PFSK-1 (cell line): ENCODE results near the gene P2RX2.

ENCODE experiments used
- FOXP2 ChIP-seq: optimal IDR thresholded peaks from 2 replicates; pipeline ENCODE3; 2011; ENCODE audit warnings: borderline replicate concordance, control low read depth, inconsistent platforms; ENCODE audit not compliant: insufficient read depth; ENCODE audit errors: extremely low read length, extremely low read depth
- POLR2AphosphoS5 ChIP-seq: IDR thresholded peaks from 2 replicates; pipeline ENCODE4 v1.6.1; 2012; ENCODE audit warnings: low read depth, mild to moderate bottlenecking, control low read depth, low read length, moderate library complexity
- REST ChIP-seq, 2 experiments: IDR thresholded peaks; 2 replicates each; pipeline versions ENCODE4 v1.6.1 to v1.8.0; 2011 to 2012; ENCODE audit warnings: low read depth in 2 of 2, low read length in 2 of 2, control low read depth in 1 of 2, inconsistent platforms in 1 of 2, mild to moderate bottlenecking in 1 of 2, moderate library complexity in 1 of 2; ENCODE audit not compliant: insufficient read depth in 1 of 2
- SIN3A ChIP-seq: IDR thresholded peaks from 2 replicates; pipeline ENCODE4 v1.6.1; 2012; ENCODE audit warnings: mild to moderate bottlenecking, low read length, moderate library complexity, borderline replicate concordance; ENCODE audit not compliant: insufficient read depth
- TAF1 ChIP-seq: IDR thresholded peaks from 2 replicates; pipeline ENCODE4 v1.6.1; 2012; ENCODE audit warnings: low read length, control low read depth, borderline replicate concordance; ENCODE audit not compliant: insufficient read depth

The P2RX2 gene

GRCh38 chr12:132622437-132623071 is 4.0 kb downstream of the P2RX2 start:
- TF ChIP-seq REST (IDR thresholded peaks at IDR 0.05; ENCODE audit: insufficient read depth in 1 of 2, low read depth in 2 of 2, low read length in 2 of 2) (0 out of 4 replicates have a peak, but pooled peaks of 1 of the 2 experiments have one; percentile 8), TAF1 (no peak), POLR2AphosphoS5 (no peak)

- TF ChIP-seq SIN3A (no peak), FOXP2 (no peak), POLR2AphosphoS5 (no peak; the same call in 1 of the 2 replicates), TAF1 (no peak), REST (IDR thresholded peaks at IDR 0.05; ENCODE audit: insufficient read depth in 1 of 2, low read depth in 2 of 2, low read length in 2 of 2) (no peak)
Measured at GRCh38 chr12:132623072-132623869, 4.7 kb downstream of the P2RX2 start.

GRCh38 chr12:132624186-132624855 is 5.7 kb downstream of the P2RX2 start:
- TF ChIP-seq FOXP2 (no peak), TAF1 (no peak), REST (IDR thresholded peaks at IDR 0.05; ENCODE audit: insufficient read depth in 1 of 2, low read depth in 2 of 2, low read length in 2 of 2) (no peak), SIN3A (no peak), POLR2AphosphoS5 (peak; percentile 26)

DNA sequence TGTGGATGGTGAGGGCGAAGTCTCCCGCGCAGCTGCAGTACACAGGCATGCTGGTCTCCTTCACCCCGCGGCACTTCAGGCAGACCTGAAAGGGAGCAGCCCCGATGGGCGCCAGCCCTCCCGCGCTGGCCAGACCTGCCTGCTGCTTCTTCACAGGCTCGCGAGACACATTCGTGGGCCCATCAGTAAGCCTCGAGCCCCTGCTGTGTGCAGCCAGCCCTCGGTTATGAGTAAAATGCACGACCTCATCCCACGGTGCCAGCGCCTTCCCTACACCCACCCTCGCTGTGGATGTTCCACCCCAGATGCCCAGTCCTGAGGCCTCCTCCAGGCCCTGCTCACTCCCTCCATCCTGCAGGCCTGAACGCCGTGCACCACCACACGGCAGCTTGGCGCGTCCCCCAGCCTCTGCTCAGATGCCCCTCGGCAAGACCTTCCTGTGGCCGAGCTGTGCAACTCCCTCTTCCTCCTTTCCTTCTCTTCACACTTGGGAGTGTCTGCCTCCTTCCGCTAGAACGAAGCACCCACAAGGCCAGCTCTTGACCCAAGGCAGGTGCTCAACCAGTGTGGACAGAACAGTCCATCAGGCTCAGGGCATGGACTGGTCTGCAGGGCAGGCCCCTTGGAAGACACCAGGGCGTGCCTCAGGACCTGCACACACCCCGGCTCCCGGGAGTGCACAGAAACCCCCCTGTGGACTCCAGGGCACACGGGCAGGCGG is 6.5 kb downstream of the P2RX2 start:
- TF ChIP-seq POLR2AphosphoS5 (peak; percentile 61; the same call in 1 of the 2 replicates), REST (IDR thresholded peaks at IDR 0.05; ENCODE audit: insufficient read depth in 1 of 2, low read depth in 2 of 2, low read length in 2 of 2) (no peak)
